ENCODE measurements around the gene KLF11.

The KLF11 gene

GRCh38 chr2:10047616-10048500 lies 4.5 kb downstream of the KLF11 start:
- Histone ChIP-seq H3K27ac (ENCODE audit: low read length) (no peak overlapping the region), H3K4me1 (ENCODE audit: control insufficient read depth in 1 of 2, insufficient read depth in 2 of 2, low read length in 2 of 2) (peaks cover 15 to 38% of the 10 kb centered on the region in 2 donors), H3K27me3 (ENCODE audit: low read depth, low read length) (no peaks in the 10 kb centered on the region), H3K9me3 (ENCODE audit: control insufficient read depth in 1 of 2, low read length in 2 of 2) (no peaks in the 10 kb centered on the region), H3K36me3 (ENCODE audit: control insufficient read depth in 1 of 2, insufficient read depth in 2 of 2, low read length in 2 of 2) (peaks cover 24 to 30% of the 10 kb centered on the region in 2 donors), H3K4me3 (ENCODE audit: low read depth in 1 of 2, low read length in 2 of 2) (no peak overlapping the region)

- peaks cover 28 to 36% of the 10 kb centered on the region in 2 donors for H3K36me3 ChIP-seq (ENCODE audit: control insufficient read depth in 1 of 2, insufficient read depth in 2 of 2, low read length in 2 of 2)
- peak overlapping the region; percentile 39 for H3K27ac ChIP-seq (ENCODE audit: low read length)
- no peak overlapping the region for H3K4me3 ChIP-seq (ENCODE audit: low read depth in 1 of 2, low read length in 2 of 2)
- peaks cover 15 to 38% of the 10 kb centered on the region in 2 donors for H3K4me1 ChIP-seq (ENCODE audit: control insufficient read depth in 1 of 2, insufficient read depth in 2 of 2, low read length in 2 of 2)
- no peaks in the 10 kb centered on the region for H3K27me3 ChIP-seq (ENCODE audit: low read depth, low read length)
- H3K9me3 ChIP-seq (ENCODE audit: control insufficient read depth in 1 of 2, low read length in 2 of 2) = no peaks in the 10 kb centered on the region
Measured at GRCh38 chr2:10048501-10049171, 5.3 kb downstream of the KLF11 start.

DNA sequence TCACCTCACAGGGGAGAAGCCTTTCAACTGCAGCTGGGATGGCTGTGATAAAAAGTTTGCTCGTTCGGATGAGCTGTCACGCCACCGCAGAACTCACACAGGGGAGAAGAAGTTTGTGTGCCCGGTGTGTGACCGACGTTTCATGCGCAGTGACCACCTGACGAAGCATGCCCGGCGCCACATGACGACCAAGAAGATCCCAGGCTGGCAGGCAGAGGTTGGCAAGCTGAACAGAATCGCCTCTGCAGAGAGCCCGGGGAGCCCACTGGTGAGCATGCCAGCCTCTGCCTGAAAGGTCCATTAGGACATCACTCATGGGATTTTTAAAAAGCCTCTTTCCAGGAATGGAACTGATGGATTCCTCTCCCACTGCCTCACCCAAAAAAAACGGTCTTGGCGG lies 8.9 kb downstream of the KLF11 start:
- no peaks in the 10 kb centered on the region for H3K9me3 ChIP-seq (ENCODE audit: control insufficient read depth in 1 of 2, low read length in 2 of 2)
- no peak overlapping the region for H3K27ac ChIP-seq (ENCODE audit: low read length)
- no peaks in the 10 kb centered on the region for H3K27me3 ChIP-seq (ENCODE audit: low read depth, low read length)
- peaks cover 20% of the 10 kb centered on the region in 2 donors for H3K4me1 ChIP-seq (ENCODE audit: control insufficient read depth in 1 of 2, insufficient read depth in 2 of 2, low read length in 2 of 2)
- no peak overlapping the region for H3K4me3 ChIP-seq (ENCODE audit: low read depth in 1 of 2, low read length in 2 of 2)
- H3K36me3 ChIP-seq (ENCODE audit: control insufficient read depth in 1 of 2, insufficient read depth in 2 of 2, low read length in 2 of 2) = peaks cover 28 to 42% of the 10 kb centered on the region in 2 donors

- H3K27me3 ChIP-seq (ENCODE audit: low read depth, low read length) = no peaks in the 10 kb centered on the region
- peaks cover 18 to 19% of the 10 kb centered on the region in 2 donors for H3K4me1 ChIP-seq (ENCODE audit: control insufficient read depth in 1 of 2, insufficient read depth in 2 of 2, low read length in 2 of 2)
- peaks cover 19 to 33% of the 10 kb centered on the region in 2 donors for H3K36me3 ChIP-seq (ENCODE audit: control insufficient read depth in 1 of 2, insufficient read depth in 2 of 2, low read length in 2 of 2)
- H3K9me3 ChIP-seq (ENCODE audit: control insufficient read depth in 1 of 2, low read length in 2 of 2) = no peaks in the 10 kb centered on the region
- no peak overlapping the region for H3K4me3 ChIP-seq (ENCODE audit: low read depth in 1 of 2, low read length in 2 of 2)
- H3K27ac ChIP-seq (ENCODE audit: low read length) = no peak overlapping the region
Measured at GRCh38 chr2:10053351-10053750, 10.0 kb downstream of the KLF11 start.

DNA sequence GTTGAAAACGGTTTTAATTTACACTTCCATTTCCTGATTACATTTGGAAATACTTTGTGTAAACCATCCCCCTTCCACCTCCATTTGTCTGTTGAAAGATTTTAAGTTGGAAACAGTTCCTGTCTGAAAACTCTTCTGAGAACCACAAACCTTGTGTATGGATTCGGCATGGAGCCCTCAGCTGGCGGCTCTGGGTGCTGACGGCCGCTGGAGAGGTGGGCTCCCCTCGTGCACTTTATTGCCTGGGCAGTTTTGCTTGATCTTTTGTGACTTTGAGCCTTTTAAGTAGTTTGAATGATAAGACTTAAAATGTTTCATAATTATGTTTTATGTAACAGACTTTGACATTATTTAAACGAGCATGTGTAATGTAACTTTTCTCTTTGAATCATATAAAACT lies 11.1 kb downstream of the KLF11 start:
- Histone ChIP-seq H3K36me3 (ENCODE audit: control insufficient read depth in 1 of 2, insufficient read depth in 2 of 2, low read length in 2 of 2) (peaks cover 13 to 24% of the 10 kb centered on the region in 2 donors), H3K27ac (ENCODE audit: low read length) (no peak overlapping the region), H3K4me1 (ENCODE audit: control insufficient read depth in 1 of 2, insufficient read depth in 2 of 2, low read length in 2 of 2) (peaks cover 10 to 13% of the 10 kb centered on the region in 2 donors)

GRCh38 chr2:10054976-10055375 lies 11.6 kb downstream of the KLF11 start:
- Histone ChIP-seq H3K4me3 (ENCODE audit: low read depth in 1 of 2, low read length in 2 of 2) (no peak overlapping the region), H3K4me1 (ENCODE audit: control insufficient read depth in 1 of 2, insufficient read depth in 2 of 2, low read length in 2 of 2) (peaks cover 7 to 9% of the 10 kb centered on the region in 2 donors), H3K27ac (ENCODE audit: low read length) (no peak overlapping the region), H3K9me3 (ENCODE audit: control insufficient read depth in 1 of 2, low read length in 2 of 2) (no peaks in the 10 kb centered on the region), H3K36me3 (ENCODE audit: control insufficient read depth in 1 of 2, insufficient read depth in 2 of 2, low read length in 2 of 2) (peaks cover 13 to 21% of the 10 kb centered on the region in 2 donors), H3K27me3 (ENCODE audit: low read depth, low read length) (no peaks in the 10 kb centered on the region)

More for the DNA sequence above, 11.1 kb downstream of the KLF11 start:
- H3K27me3 ChIP-seq (ENCODE audit: low read depth, low read length) = no peaks in the 10 kb centered on the region
- no peak overlapping the region for H3K4me3 ChIP-seq (ENCODE audit: low read depth in 1 of 2, low read length in 2 of 2)
- H3K9me3 ChIP-seq (ENCODE audit: control insufficient read depth in 1 of 2, low read length in 2 of 2) = no peaks in the 10 kb centered on the region

GRCh38 chr2:10056439-10056838 lies 13.1 kb downstream of the KLF11 start:
- Histone ChIP-seq H3K27me3 (ENCODE audit: low read depth, low read length) (no peaks in the 10 kb centered on the region), H3K9me3 (ENCODE audit: control insufficient read depth in 1 of 2, low read length in 2 of 2) (no peaks in the 10 kb centered on the region), H3K4me1 (ENCODE audit: control insufficient read depth in 1 of 2, insufficient read depth in 2 of 2, low read length in 2 of 2) (peaks cover 7 to 15% of the 10 kb centered on the region in 2 donors), H3K4me3 (ENCODE audit: low read depth in 1 of 2, low read length in 2 of 2) (no peak overlapping the region), H3K27ac (ENCODE audit: low read length) (no peak overlapping the region), H3K36me3 (ENCODE audit: control insufficient read depth in 1 of 2, insufficient read depth in 2 of 2, low read length in 2 of 2) (peaks cover 13 to 21% of the 10 kb centered on the region in 2 donors)

GRCh38 chr2:10057231-10058107 lies 14.1 kb downstream of the KLF11 start:
- H3K27ac ChIP-seq (ENCODE audit: low read length) = no peak overlapping the region
- peaks cover 7 to 15% of the 10 kb centered on the region in 2 donors for H3K4me1 ChIP-seq (ENCODE audit: control insufficient read depth in 1 of 2, insufficient read depth in 2 of 2, low read length in 2 of 2)
- H3K9me3 ChIP-seq (ENCODE audit: control insufficient read depth in 1 of 2, low read length in 2 of 2) = no peaks in the 10 kb centered on the region
- no peaks in the 10 kb centered on the region for H3K27me3 ChIP-seq (ENCODE audit: low read depth, low read length)
- H3K36me3 ChIP-seq (ENCODE audit: control insufficient read depth in 1 of 2, insufficient read depth in 2 of 2, low read length in 2 of 2) = peaks cover 8 to 14% of the 10 kb centered on the region in 2 donors
- peak overlapping the region; percentile 32 to 37 for H3K4me3 ChIP-seq (ENCODE audit: low read depth in 1 of 2, low read length in 2 of 2)

- H3K4me3 ChIP-seq (ENCODE audit: low read depth in 1 of 2, low read length in 2 of 2) = no peak overlapping the region
- no peak overlapping the region for H3K27ac ChIP-seq (ENCODE audit: low read length)
- H3K4me1 ChIP-seq (ENCODE audit: control insufficient read depth in 1 of 2, insufficient read depth in 2 of 2, low read length in 2 of 2) = peaks cover 7 to 15% of the 10 kb centered on the region in 2 donors
- peaks cover 0 to 8% of the 10 kb centered on the region in 2 donors for H3K36me3 ChIP-seq (ENCODE audit: control insufficient read depth in 1 of 2, insufficient read depth in 2 of 2, low read length in 2 of 2)
- H3K9me3 ChIP-seq (ENCODE audit: control insufficient read depth in 1 of 2, low read length in 2 of 2) = no peaks in the 10 kb centered on the region
- no peaks in the 10 kb centered on the region for H3K27me3 ChIP-seq (ENCODE audit: low read depth, low read length)
Measured at GRCh38 chr2:10058251-10059015, 15.1 kb downstream of the KLF11 start.

- H3K4me1 ChIP-seq (ENCODE audit: control insufficient read depth in 1 of 2, insufficient read depth in 2 of 2, low read length in 2 of 2) = peaks cover 7 to 15% of the 10 kb centered on the region in 2 donors
Measured at GRCh38 chr2:10059016-10059351, 15.6 kb downstream of the KLF11 start.

More at GRCh38 chr2:10059016-10059351, 15.6 kb downstream of the KLF11 start:
- peaks cover 0 to 3% of the 10 kb centered on the region in 2 donors for H3K36me3 ChIP-seq (ENCODE audit: control insufficient read depth in 1 of 2, insufficient read depth in 2 of 2, low read length in 2 of 2)
- H3K27me3 ChIP-seq (ENCODE audit: low read depth, low read length) = no peaks in the 10 kb centered on the region
- H3K4me3 ChIP-seq (ENCODE audit: low read depth in 1 of 2, low read length in 2 of 2) = no peak overlapping the region
- H3K9me3 ChIP-seq (ENCODE audit: control insufficient read depth in 1 of 2, low read length in 2 of 2) = no peaks in the 10 kb centered on the region
- no peak overlapping the region for H3K27ac ChIP-seq (ENCODE audit: low read length)
